Endothelial cell of umbilical vein (primary cell): ENCODE data around the gene HPS3.

ENCODE experiments used
- CTCF ChIP-seq, 2 donors: IDR thresholded peaks; 1 replicate in 1 of 2; 2 replicates in 1 of 2; pipeline ENCODE4 v1.5.1; 2011; ENCODE audit warnings: low read length in 2 of 2, mild to moderate bottlenecking in 2 of 2, moderate library complexity in 2 of 2, control low read depth in 1 of 2, inconsistent platforms in 1 of 2, low read depth in 1 of 2; ENCODE audit not compliant: insufficient read depth in 1 of 2; ENCODE audit errors: extremely low read depth in 1 of 2
- EZH2 ChIP-seq: IDR thresholded peaks from 2 replicates; pipeline ENCODE4 v1.6.1; 2012; ENCODE audit warnings: borderline replicate concordance, low read depth, mild to moderate bottlenecking, moderate library complexity, low read length, inconsistent platforms; ENCODE audit not compliant: severe bottlenecking
- FOS ChIP-seq: IDR thresholded peaks from 2 replicates; pipeline ENCODE4 v1.6.1; 2011; ENCODE audit warnings: mild to moderate bottlenecking, low read length, moderate library complexity, borderline replicate concordance; ENCODE audit not compliant: insufficient read depth
- JUN ChIP-seq: IDR thresholded peaks from 2 replicates; pipeline ENCODE4 v1.6.1; 2011; ENCODE audit warnings: borderline replicate concordance, low read depth; ENCODE audit not compliant: insufficient read length, insufficient read depth
- MAX ChIP-seq: IDR thresholded peaks from 2 replicates; pipeline ENCODE4 v1.6.1; 2011; ENCODE audit not compliant: insufficient read depth, insufficient read length
- MYC ChIP-seq: IDR thresholded peaks from one replicate; pipeline ENCODE4 v1.6.1; 2011; ENCODE audit warnings: mild to moderate bottlenecking, low read depth, low read length
- POLR2A ChIP-seq: IDR thresholded peaks from 2 replicates; pipeline ENCODE4 v1.6.1; 2012; ENCODE audit warnings: low read depth, mild to moderate bottlenecking, control low read depth, low read length
- POLR2AphosphoS5 ChIP-seq: IDR thresholded peaks from 2 replicates; pipeline ENCODE4 v1.6.1; 2012; ENCODE audit warnings: low read depth, mild to moderate bottlenecking, control low read depth, low read length, moderate library complexity; ENCODE audit not compliant: insufficient read depth

DNA sequence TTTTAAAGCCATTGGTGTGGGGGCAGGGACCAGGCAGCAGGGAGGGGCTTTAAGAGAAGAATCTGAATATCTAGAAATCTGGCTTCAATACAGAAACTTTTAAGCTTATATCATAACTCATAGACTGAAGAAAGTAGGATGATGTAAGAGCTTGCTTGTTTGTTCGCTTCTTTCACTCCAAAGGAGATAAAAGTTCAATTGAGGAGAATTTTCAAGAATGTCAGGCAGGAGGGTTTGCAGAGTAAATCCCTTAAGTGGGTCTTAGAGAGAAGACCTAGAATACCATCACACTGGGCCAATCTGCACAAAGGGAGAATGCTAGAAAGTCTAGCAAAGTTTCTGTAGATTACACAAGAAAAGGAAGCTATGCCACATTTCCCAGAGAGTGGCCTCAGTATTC is 39.0 kb upstream of the HPS3 start:
- no peak for TF ChIP-seq CTCF (IDR thresholded peaks at IDR 0.05; ENCODE audit: extremely low read depth in 1 of 2, insufficient read depth in 1 of 2, low read depth in 1 of 2, low read length in 2 of 2)
- no peak for TF ChIP-seq POLR2A
- no peak for TF ChIP-seq POLR2AphosphoS5
- no peak for TF ChIP-seq EZH2
- TF ChIP-seq MAX: no peak
- no peak for TF ChIP-seq FOS
- TF ChIP-seq MYC: no peak
- no peak for TF ChIP-seq JUN
